ENCODE measurements around the gene ECD. TPM values are rescaled to one million over a fixed set of nuclear protein-coding genes. Genes with fewer than 3 reads are reported as not detected.
"Not testable (repeated sequence)": the region's sequence is repeated elsewhere in the genome, so short reads cannot be mapped to it uniquely, and the experiment has no call there.

Gene ECD
- total RNA-seq, 2 donors from 2014 or later, result 41.3 to 50.5 TPM

- H3K36me3 Mint-ChIP-seq (ENCODE audit: low read depth), result peaks cover 2% of the 10 kb centered on the region
- H3K9me3 ChIP-seq (ENCODE audit: control insufficient read depth, low read length, poor library complexity, severe bottlenecking), result no peaks in the 10 kb centered on the region
- H3K27me3 Mint-ChIP-seq, result no peaks in the 10 kb centered on the region
- H3K4me3 Mint-ChIP-seq, result no peak overlapping the region
- ATAC-seq (no peak), DNase-seq (no peak)
- H3K27ac Mint-ChIP-seq, result no peak overlapping the region
- peaks cover 6% of the 10 kb centered on the region for H3K4me1 Mint-ChIP-seq
Observed at GRCh38 chr10:73174148-73174925, 6.5 kb upstream of the ECD start.

DNA sequence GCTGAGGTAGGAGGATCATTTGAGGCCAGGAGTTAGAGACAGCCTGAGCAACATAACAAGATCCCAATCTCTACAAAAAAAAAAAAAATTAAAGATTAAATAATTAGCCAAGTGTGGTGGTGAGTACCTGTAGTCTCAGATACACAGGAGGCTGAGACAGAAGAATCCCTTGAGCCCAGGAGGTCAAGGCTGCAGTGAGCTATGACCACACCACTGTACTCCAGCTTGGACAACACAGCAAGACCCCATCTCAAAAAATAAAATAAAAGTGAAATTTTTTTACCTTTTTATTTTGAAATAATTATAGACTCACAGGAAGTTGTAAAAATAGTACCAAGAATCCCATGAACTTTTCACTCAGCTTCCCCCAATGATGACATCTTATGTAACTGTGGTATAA, 5.1 kb upstream of the ECD start:
- no peaks in the 10 kb centered on the region for H3K9me3 ChIP-seq (ENCODE audit: control insufficient read depth, low read length, poor library complexity, severe bottlenecking)
- DNase-seq (no peak), ATAC-seq (no peak)
- H3K27ac Mint-ChIP-seq, result no peak overlapping the region
- H3K27me3 Mint-ChIP-seq, result no peaks in the 10 kb centered on the region
- H3K4me3 Mint-ChIP-seq, result no peak overlapping the region
- peaks cover 3% of the 10 kb centered on the region for H3K36me3 Mint-ChIP-seq (ENCODE audit: low read depth)
- H3K4me1 Mint-ChIP-seq, result peaks cover 11% of the 10 kb centered on the region

DNA sequence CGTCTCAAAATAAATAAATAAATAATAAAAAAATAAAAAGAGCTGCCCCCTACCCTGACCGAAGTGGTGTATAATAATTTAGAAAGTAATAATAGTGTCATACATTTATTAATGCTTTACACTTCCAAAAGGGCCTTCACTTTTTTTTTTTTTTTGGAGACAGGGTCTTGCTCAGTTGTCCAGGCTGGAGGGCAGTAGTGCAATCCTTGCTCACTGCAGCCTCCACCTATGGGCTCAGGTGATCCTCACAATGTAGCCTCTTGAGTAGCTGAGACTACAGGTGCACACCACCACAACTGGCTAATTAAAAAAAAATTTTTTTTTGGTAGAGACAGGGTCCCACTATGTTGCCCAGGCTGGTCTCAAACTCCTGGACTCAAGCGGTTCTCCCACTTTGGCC, 1.5 kb upstream of the ECD start:
- no peak overlapping the region for H3K4me3 Mint-ChIP-seq
- DNase-seq, result no peak
- H3K36me3 Mint-ChIP-seq (ENCODE audit: low read depth), result peaks cover 5% of the 10 kb centered on the region
- ATAC-seq, result no peak
- no peak overlapping the region for H3K27ac Mint-ChIP-seq
- peaks cover 29% of the 10 kb centered on the region for H3K4me1 Mint-ChIP-seq
- no peaks in the 10 kb centered on the region for H3K9me3 ChIP-seq (ENCODE audit: control insufficient read depth, low read length, poor library complexity, severe bottlenecking)
- H3K27me3 Mint-ChIP-seq, result no peaks in the 10 kb centered on the region

DNA sequence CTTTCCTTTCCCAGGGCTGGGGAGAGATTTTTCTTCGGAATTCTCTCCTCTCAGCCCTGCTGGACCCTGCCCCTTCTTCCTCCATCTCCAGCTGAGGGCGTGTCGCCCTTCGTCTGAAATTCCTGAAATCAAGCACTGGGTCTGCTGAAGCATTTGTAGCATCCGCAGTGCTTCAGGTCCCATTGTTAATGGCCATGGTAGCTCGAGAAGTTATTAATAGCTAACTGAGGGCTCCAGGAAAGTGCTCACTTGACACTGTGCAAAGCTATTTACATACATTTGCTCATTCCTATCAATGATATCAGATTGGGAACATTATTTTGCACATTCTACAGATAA, 626 bp upstream of the ECD start:
- H3K9me3 ChIP-seq (ENCODE audit: control insufficient read depth, low read length, poor library complexity, severe bottlenecking), result no peaks in the 10 kb centered on the region
- peak overlapping the region; percentile 98 for H3K4me3 Mint-ChIP-seq
- peaks cover 5% of the 10 kb centered on the region for H3K36me3 Mint-ChIP-seq (ENCODE audit: low read depth)
- peak overlapping the region; percentile 98 for H3K27ac Mint-ChIP-seq
- no peaks in the 10 kb centered on the region for H3K27me3 Mint-ChIP-seq
- no peak for ATAC-seq
- peaks cover 29% of the 10 kb centered on the region for H3K4me1 Mint-ChIP-seq
- no peak for DNase-seq

DNA sequence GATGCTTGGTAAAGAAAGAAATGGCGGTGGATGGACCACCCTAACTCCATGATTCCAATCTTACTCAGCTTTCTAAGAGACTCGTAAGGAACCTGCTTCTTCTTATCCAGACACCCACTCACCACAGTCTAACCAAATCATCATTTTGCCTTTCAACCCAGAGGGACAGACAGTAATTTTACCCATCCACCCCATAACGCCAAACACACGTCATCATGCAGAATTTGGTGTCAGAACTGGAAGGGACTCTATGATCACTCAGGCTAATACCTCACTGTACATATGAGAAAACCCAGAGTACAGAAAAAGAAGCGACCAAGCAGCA, 388 bp downstream of the ECD start:
- no peaks in the 10 kb centered on the region for H3K9me3 ChIP-seq (ENCODE audit: control insufficient read depth, low read length, poor library complexity, severe bottlenecking)
- DNase-seq (no peak), ATAC-seq (no peak)
- peaks cover 5% of the 10 kb centered on the region for H3K36me3 Mint-ChIP-seq (ENCODE audit: low read depth)
- peak overlapping the region; percentile 98 for H3K4me3 Mint-ChIP-seq
- peak overlapping the region; percentile 98 for H3K27ac Mint-ChIP-seq
- peaks cover 34% of the 10 kb centered on the region for H3K4me1 Mint-ChIP-seq
- H3K27me3 Mint-ChIP-seq, result no peaks in the 10 kb centered on the region

DNA sequence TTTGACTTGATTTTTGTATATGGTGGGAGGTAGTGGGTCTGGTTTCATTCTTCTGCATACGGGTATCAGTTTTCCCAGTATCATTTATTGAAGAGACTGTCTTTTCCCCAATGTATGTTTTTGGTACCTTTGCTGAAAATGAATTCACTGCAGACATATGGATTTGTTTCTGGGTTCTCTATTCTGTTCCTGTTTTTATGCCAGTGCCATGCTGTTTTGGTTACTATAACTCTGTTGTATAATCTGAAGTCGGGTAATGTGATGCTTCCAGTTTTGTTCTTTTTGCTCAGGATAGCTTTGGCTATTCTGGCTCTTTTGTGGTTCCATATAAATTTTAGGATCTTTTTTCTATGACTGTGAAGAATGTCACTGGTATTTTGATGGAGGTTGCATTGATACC, 836 bp downstream of the ECD start:
- Mint-ChIP-seq H3K27ac (peak overlapping the region; percentile 98), H3K4me1 (peaks cover 34% of the 10 kb centered on the region), H3K27me3 (no peaks in the 10 kb centered on the region), H3K4me3 (peak overlapping the region; percentile 98), H3K36me3 (ENCODE audit: low read depth) (peaks cover 8% of the 10 kb centered on the region)
- ATAC-seq, result no peak
- no peak for DNase-seq
- H3K9me3 ChIP-seq (ENCODE audit: control insufficient read depth, low read length, poor library complexity, severe bottlenecking), result no peaks in the 10 kb centered on the region

- no peak for DNase-seq
- Mint-ChIP-seq H3K27ac (no peak overlapping the region), H3K4me1 (peaks cover 45% of the 10 kb centered on the region), H3K36me3 (ENCODE audit: low read depth) (peaks cover 12% of the 10 kb centered on the region), H3K4me3 (peak overlapping the region; percentile 60), H3K27me3 (no peaks in the 10 kb centered on the region)
- ATAC-seq, result no peak
- H3K9me3 ChIP-seq (ENCODE audit: control insufficient read depth, low read length, poor library complexity, severe bottlenecking), result no peaks in the 10 kb centered on the region
Observed at GRCh38 chr10:73163096-73163495, 4.7 kb downstream of the ECD start.

DNA sequence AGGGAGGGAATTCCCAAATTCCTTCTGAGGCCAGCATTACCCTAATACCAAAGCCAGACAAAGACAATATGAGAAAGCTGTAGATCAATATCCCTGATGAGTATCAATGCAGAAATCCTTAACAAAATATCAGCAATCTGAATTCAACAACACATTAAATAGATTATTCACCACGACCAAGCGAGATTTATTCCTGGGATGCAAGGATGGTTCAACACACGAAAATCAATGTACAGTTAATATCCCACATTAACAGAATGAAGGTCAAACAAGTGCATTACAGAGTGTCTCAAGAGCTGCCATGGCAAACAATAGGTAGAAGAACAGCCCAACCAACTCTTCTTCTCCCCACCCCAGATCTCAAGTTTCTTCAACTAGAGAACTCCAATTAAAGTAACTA, 6.1 kb downstream of the ECD start:
- DNase-seq (no peak), ATAC-seq (no peak)
- H3K4me1 Mint-ChIP-seq, result peaks cover 33% of the 10 kb centered on the region
- H3K4me3 Mint-ChIP-seq, result no peak overlapping the region
- H3K27ac Mint-ChIP-seq, result peak overlapping the region; percentile 78
- H3K27me3 Mint-ChIP-seq, result no peaks in the 10 kb centered on the region
- no peaks in the 10 kb centered on the region for H3K9me3 ChIP-seq (ENCODE audit: control insufficient read depth, low read length, poor library complexity, severe bottlenecking)
- H3K36me3 Mint-ChIP-seq (ENCODE audit: low read depth), result peaks cover 9% of the 10 kb centered on the region

- Mint-ChIP-seq H3K4me3 (no peak overlapping the region), H3K36me3 (ENCODE audit: low read depth) (peaks cover 9% of the 10 kb centered on the region), H3K4me1 (peaks cover 30% of the 10 kb centered on the region), H3K27me3 (no peaks in the 10 kb centered on the region), H3K27ac (peak overlapping the region; percentile 73)
- DNase-seq (no peak), ATAC-seq (no peak)
- no peaks in the 10 kb centered on the region for H3K9me3 ChIP-seq (ENCODE audit: control insufficient read depth, low read length, poor library complexity, severe bottlenecking)
Observed at GRCh38 chr10:73161079-73161478, 6.7 kb downstream of the ECD start.

DNA sequence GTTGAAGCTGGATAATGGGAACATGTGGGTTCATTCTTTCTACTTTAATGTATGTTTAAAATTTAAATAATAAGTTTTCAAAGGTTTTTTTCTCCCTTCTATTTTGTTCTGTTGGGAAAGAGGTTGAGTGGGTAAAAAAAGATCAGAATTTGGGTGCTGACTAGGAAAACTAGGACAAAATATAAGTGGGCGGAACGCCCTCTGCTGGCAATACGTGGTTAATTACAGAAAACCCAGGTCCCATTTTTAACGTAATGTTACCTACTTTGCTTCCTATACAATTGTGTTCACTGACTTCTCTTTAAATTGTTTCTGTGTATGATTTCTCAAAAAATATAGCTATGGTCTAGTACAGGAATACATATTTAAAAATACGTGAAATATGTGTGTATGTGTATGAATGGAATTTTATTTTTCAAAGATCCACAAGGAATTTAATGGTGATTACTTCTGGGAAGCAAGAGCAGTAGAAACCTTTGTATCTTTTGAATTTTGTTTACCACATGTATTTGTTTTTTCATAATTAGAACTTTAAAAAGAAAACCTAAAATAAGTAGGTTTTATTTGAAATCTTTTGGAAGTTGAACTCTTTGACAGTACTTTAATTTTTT, 8.7 kb downstream of the ECD start:
- Mint-ChIP-seq H3K27me3 (no peaks in the 10 kb centered on the region), H3K4me1 (peaks cover 24% of the 10 kb centered on the region), H3K27ac (no peak overlapping the region), H3K4me3 (no peak overlapping the region), H3K36me3 (ENCODE audit: low read depth) (peaks cover 9% of the 10 kb centered on the region)
- H3K9me3 ChIP-seq (ENCODE audit: control insufficient read depth, low read length, poor library complexity, severe bottlenecking), result no peaks in the 10 kb centered on the region
- DNase-seq (peak; percentile 14 to 53 (median 33)), ATAC-seq (peak; percentile 73)

DNA sequence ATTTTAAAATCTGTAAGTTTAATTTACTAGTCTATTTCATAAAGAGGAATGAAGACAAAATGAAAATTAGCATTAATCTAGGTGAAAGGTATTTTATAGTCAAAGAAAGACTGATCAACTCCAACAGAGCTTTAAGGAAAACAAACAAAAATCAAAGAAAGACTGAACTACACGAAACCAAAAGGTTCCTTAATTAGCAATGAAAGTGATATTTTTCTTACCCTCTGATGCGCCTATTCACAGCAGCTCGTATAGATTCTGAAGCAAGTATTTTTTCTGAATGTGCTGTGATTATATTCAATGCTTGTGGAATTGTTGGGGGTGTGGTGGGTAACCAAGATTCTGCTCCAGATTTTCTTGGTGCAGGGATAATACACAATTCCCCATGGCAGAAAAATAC, 11.8 kb downstream of the ECD start:
- Mint-ChIP-seq H3K27me3 (no peaks in the 10 kb centered on the region), H3K36me3 (ENCODE audit: low read depth) (peaks cover 4% of the 10 kb centered on the region)

GRCh38 chr10:73152009-73152408, 15.8 kb downstream of the ECD start:
- Mint-ChIP-seq H3K36me3 (ENCODE audit: low read depth) (peaks cover 2% of the 10 kb centered on the region), H3K27ac (no peak overlapping the region), H3K27me3 (no peaks in the 10 kb centered on the region), H3K4me3 (no peak overlapping the region), H3K4me1 (peaks cover 3% of the 10 kb centered on the region)
- no peak for DNase-seq
- no peaks in the 10 kb centered on the region for H3K9me3 ChIP-seq (ENCODE audit: control insufficient read depth, low read length, poor library complexity, severe bottlenecking)
- ATAC-seq, result no peak

More for the DNA sequence above, 11.8 kb downstream of the ECD start:
- DNase-seq (no peak), ATAC-seq (no peak)
- H3K9me3 ChIP-seq (ENCODE audit: control insufficient read depth, low read length, poor library complexity, severe bottlenecking), result no peaks in the 10 kb centered on the region
- Mint-ChIP-seq H3K4me3 (no peak overlapping the region), H3K4me1 (peaks cover 7% of the 10 kb centered on the region), H3K27ac (peak overlapping the region; percentile 51)

DNA sequence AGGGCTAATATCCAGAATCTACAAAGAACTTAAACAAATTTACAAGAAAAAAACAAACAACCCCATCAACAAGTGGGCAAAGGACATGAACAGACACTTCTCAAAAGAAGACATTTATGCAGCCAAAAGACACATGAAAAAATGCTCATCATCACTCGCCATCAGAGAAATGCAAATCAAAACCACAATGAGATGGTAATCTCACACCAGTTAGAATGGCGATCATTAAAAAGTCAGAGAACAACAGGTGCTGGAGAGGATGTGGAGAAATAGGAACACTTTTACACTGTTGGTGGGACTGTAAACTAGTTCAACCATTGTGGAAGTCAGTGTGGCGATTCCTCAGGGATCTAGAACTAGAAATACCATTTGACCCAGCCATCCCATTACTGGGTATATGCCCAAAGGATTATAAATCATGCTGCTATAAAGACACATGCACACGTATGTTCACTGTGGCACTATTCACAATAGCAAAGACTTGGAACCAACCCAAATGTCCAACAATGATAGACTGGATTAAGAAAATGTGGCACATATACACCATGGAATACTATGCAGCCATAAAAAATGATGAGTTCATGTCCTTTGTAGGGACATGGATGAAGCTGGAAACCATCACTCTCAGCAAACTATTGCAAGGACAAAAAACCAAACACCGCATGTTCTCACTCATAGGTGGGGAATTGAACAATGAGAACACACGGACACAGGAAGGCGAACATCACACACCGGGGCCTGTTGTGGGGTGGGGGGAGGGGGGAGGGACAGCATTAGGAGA, 17.0 kb downstream of the ECD start:
- not testable (repeated sequence) for H3K36me3 Mint-ChIP-seq (ENCODE audit: low read depth)

More for the DNA sequence above, 17.0 kb downstream of the ECD start:
- not testable (repeated sequence) for H3K27me3 Mint-ChIP-seq; H3K9me3 ChIP-seq (ENCODE audit: control insufficient read depth, low read length, poor library complexity, severe bottlenecking); H3K27ac Mint-ChIP-seq; DNase-seq; H3K4me1 Mint-ChIP-seq; H3K4me3 Mint-ChIP-seq; ATAC-seq
